GM18870 (cell line): ENCODE results near the gene KPNA1.
"Not testable (repeated sequence)": the region's sequence is repeated elsewhere in the genome, so short reads cannot be mapped to it uniquely, and the experiment has no call there.

Experiments
- ATAC-seq: cut with Tn5 transposase; IDR thresholded peaks from one replicate; pipeline ENCODE4 v1.9.1; 2021; ENCODE audit warnings: moderate library complexity; ENCODE audit not compliant: unreplicated experiment

KPNA1 gene

GRCh38 chr3:122520861-122521260 is 6.1 kb upstream of the KPNA1 start:
- no peak for ATAC-seq

GRCh38 chr3:122519693-122520092 is 5.0 kb upstream of the KPNA1 start:
- ATAC-seq, result no peak

- ATAC-seq, result no peak
Measured at GRCh38 chr3:122516846-122517360, 2.2 kb upstream of the KPNA1 start.

- no peak for ATAC-seq
Measured at GRCh38 chr3:122515870-122516269, 1.1 kb upstream of the KPNA1 start.

GRCh38 chr3:122515020-122515468 is 305 bp upstream of the KPNA1 start:
- no peak for ATAC-seq

GRCh38 chr3:122513386-122514122 is 1.2 kb downstream of the KPNA1 start:
- no peak for ATAC-seq

- ATAC-seq, result no peak
Measured at GRCh38 chr3:122512284-122512683, 2.5 kb downstream of the KPNA1 start.

GRCh38 chr3:122510878-122511535 is 3.7 kb downstream of the KPNA1 start:
- no peak for ATAC-seq

GRCh38 chr3:122508944-122509343 is 5.8 kb downstream of the KPNA1 start:
- ATAC-seq, result not testable (repeated sequence)

GRCh38 chr3:122508135-122508914 is 6.4 kb downstream of the KPNA1 start:
- ATAC-seq, result no peak

GRCh38 chr3:122506450-122506849 is 8.3 kb downstream of the KPNA1 start:
- ATAC-seq, result no peak

- ATAC-seq, result no peak
Measured at GRCh38 chr3:122505676-122506075, 9.1 kb downstream of the KPNA1 start.

GRCh38 chr3:122502941-122503340 is 11.8 kb downstream of the KPNA1 start:
- ATAC-seq, result no peak

- ATAC-seq, result no peak
Measured at GRCh38 chr3:122502139-122502538, 12.6 kb downstream of the KPNA1 start.

GRCh38 chr3:122500964-122501363 is 13.8 kb downstream of the KPNA1 start:
- ATAC-seq, result not testable (repeated sequence)

GRCh38 chr3:122498152-122498551 is 16.6 kb downstream of the KPNA1 start:
- no peak for ATAC-seq

GRCh38 chr3:122497425-122497824 is 17.3 kb downstream of the KPNA1 start:
- peak; percentile 91 for ATAC-seq

- ATAC-seq, result no peak
Measured at GRCh38 chr3:122496508-122496907, 18.2 kb downstream of the KPNA1 start.

- ATAC-seq, result no peak
Measured at GRCh38 chr3:122493296-122493695, 21.4 kb downstream of the KPNA1 start.

GRCh38 chr3:122488262-122488973 is 26.3 kb downstream of the KPNA1 start:
- no peak for ATAC-seq

- no peak for ATAC-seq
Measured at GRCh38 chr3:122484985-122485384, 29.8 kb downstream of the KPNA1 start.
